Endometrial microvascular endothelial cells (primary cell): Measurements from ENCODE around the gene LONRF3. TPM values are rescaled to one million over a fixed set of nuclear protein-coding genes. Genes with fewer than 3 reads are reported as not detected.

Experiments used
- in situ Hi-C: cut with HindIII; loops from 2 replicates; pipeline ENCODE4 v1.10.0; 2017; ENCODE audit warnings: low sequenced_read_pairs, low pct_unique_long_range_greater_than_20kb; ENCODE audit errors: inconsistent ontology term
- total RNA-seq: library from RNA; depleted of rRNA; stranded (reverse); fragments of >200 nt; gene quantifications from one replicate; pipeline ENCODE4 v1.2.3, GENCODE V29; 2015; ENCODE audit errors: inconsistent ontology term

The LONRF3 gene
- 0.56 TPM for total RNA-seq

- in situ Hi-C loops: no loop called here
Observed at GRCh38 chrX:118974088-118974907, at the start of gene LONRF3. TSS of gene LONRF3 (plus strand) at chrX:118974618. CDS start at chrX:118974781, 163 bp downstream.

GRCh38 chrX:118928151-118928550 is 46.3 kb upstream of the LONRF3 start:
- in situ Hi-C loops: no loop called here

- in situ Hi-C loops: no loop called here
Observed at GRCh38 chrX:118935352-118935751, 39.1 kb upstream of the LONRF3 start.

GRCh38 chrX:118941147-118941546 is 33.3 kb upstream of the LONRF3 start:
- in situ Hi-C loops: no loop called here

- in situ Hi-C loops: no loop called here
Observed at GRCh38 chrX:118943102-118943501, 31.3 kb upstream of the LONRF3 start.

- in situ Hi-C loops: no loop called here
Observed at GRCh38 chrX:118945921-118946320, 28.5 kb upstream of the LONRF3 start.

GRCh38 chrX:118948270-118948669 is 26.1 kb upstream of the LONRF3 start:
- in situ Hi-C loops: no loop called here

GRCh38 chrX:118961866-118962560 is 12.4 kb upstream of the LONRF3 start:
- in situ Hi-C loops: no loop called here

GRCh38 chrX:118963159-118963558 is 11.3 kb upstream of the LONRF3 start:
- in situ Hi-C loops: no loop called here

GRCh38 chrX:118964252-118964651 is 10.2 kb upstream of the LONRF3 start:
- in situ Hi-C loops: no loop called here

GRCh38 chrX:118965395-118965794 is 9.0 kb upstream of the LONRF3 start:
- in situ Hi-C loops: no loop called here

GRCh38 chrX:118968031-118968430 is 6.4 kb upstream of the LONRF3 start:
- in situ Hi-C loops: no loop called here

GRCh38 chrX:118971552-118971951 is 2.9 kb upstream of the LONRF3 start:
- in situ Hi-C loops: no loop called here

GRCh38 chrX:118973389-118974087 is 880 bp upstream of the LONRF3 start:
- in situ Hi-C loops: no loop called here

GRCh38 chrX:118974908-118975671 is 672 bp downstream of the LONRF3 start:
- in situ Hi-C loops: no loop called here

- in situ Hi-C loops: no loop called here
Observed at GRCh38 chrX:118975831-118976598, 1.6 kb downstream of the LONRF3 start.

- in situ Hi-C loops: no loop called here
Observed at GRCh38 chrX:118976599-118977340, 2.4 kb downstream of the LONRF3 start.

GRCh38 chrX:118977424-118977823 is 3.0 kb downstream of the LONRF3 start:
- in situ Hi-C loops: no loop called here
